HepG2 (cell line): ENCODE measurements around the gene ZFP1. TPM values are rescaled to one million over a fixed set of nuclear protein-coding genes. Genes with fewer than 3 reads are reported as not detected.

Experiments
- ATF4 ChIP-seq, 2 experiments: fragments of 450-650 bp in 1 of 2; sonication (generic) in 1 of 2; formaldehyde crosslinking; IDR thresholded peaks; 2 replicates each; pipeline versions ENCODE4 v1.5.0 to v1.8.0; 2020 to 2022; ENCODE audit warnings: mild to moderate bottlenecking in 1 of 2, missing genetic modification reagents in 1 of 2
- MBD4 ChIP-seq: IDR thresholded peaks from 2 replicates; pipeline ENCODE4 v1.6.1; 2012; ENCODE audit warnings: low read length, inconsistent platforms, borderline replicate concordance
- NBN ChIP-seq: fragments of 450-650 bp; conservative IDR thresholded peaks from 2 replicates; pipeline ENCODE4 v1.6.1; 2017
- PAWR ChIP-seq: sonication (generic); formaldehyde crosslinking; IDR thresholded peaks from 2 replicates; pipeline ENCODE4 v1.4.0; 2020; ENCODE audit warnings: missing genetic modification reagents, mild to moderate bottlenecking, borderline replicate concordance
- PRDM4 ChIP-seq: sonication (generic); formaldehyde crosslinking; IDR thresholded peaks from 2 replicates; pipeline ENCODE4 v1.9.0; 2021; ENCODE audit warnings: missing genetic modification reagents, borderline replicate concordance
- RFXAP ChIP-seq: sonication (generic); formaldehyde crosslinking; IDR thresholded peaks from 2 replicates; pipeline ENCODE4 v1.4.0; 2020; ENCODE audit warnings: missing genetic modification reagents, borderline replicate concordance
- SALL2 ChIP-seq: sonication (generic); formaldehyde crosslinking; IDR thresholded peaks from 2 replicates; pipeline ENCODE4 v1.8.1; 2023; ENCODE audit warnings: mild to moderate bottlenecking, missing genetic modification reagents, inconsistent platforms
- SP1 ChIP-seq, 2 experiments: fragments of 450-650 bp in 1 of 2; sonication (generic) in 1 of 2; formaldehyde crosslinking in 1 of 2; IDR thresholded peaks; 2 replicates each; pipeline versions ENCODE4 v1.4.0 to v1.6.1; 2016 to 2020; ENCODE audit warnings: missing genetic modification reagents in 1 of 2
- TBX3 ChIP-seq: fragments of 450-650 bp; IDR thresholded peaks from 2 replicates; pipeline ENCODE4 v1.6.1; 2017; ENCODE audit warnings: antibody characterized with exemption, mild to moderate bottlenecking, inconsistent platforms, borderline replicate concordance
- YEATS4 ChIP-seq: sonication (generic); formaldehyde crosslinking; IDR thresholded peaks from 2 replicates; pipeline ENCODE4 v1.4.0; 2020; ENCODE audit warnings: missing genetic modification reagents, borderline replicate concordance
- ZNF124 ChIP-seq: sonication (generic); formaldehyde crosslinking; IDR thresholded peaks from 2 replicates; pipeline ENCODE4 v1.4.0; 2020; ENCODE audit warnings: missing genetic modification reagents
- ZNF234 ChIP-seq: sonication (generic); formaldehyde crosslinking; conservative IDR thresholded peaks from 2 replicates; pipeline ENCODE4 v1.5.1; 2020; ENCODE audit warnings: mild to moderate bottlenecking, missing genetic modification reagents
- ZNF263 ChIP-seq: sonication (generic); formaldehyde crosslinking; IDR thresholded peaks from 2 replicates; pipeline ENCODE4 v1.4.0; 2020; ENCODE audit warnings: missing genetic modification reagents
- ZNF44 ChIP-seq: sonication (generic); formaldehyde crosslinking; IDR thresholded peaks from 2 replicates; pipeline ENCODE4 v1.5.1; 2020; ENCODE audit warnings: mild to moderate bottlenecking, missing genetic modification reagents
- ZNF512B ChIP-seq: sonication (generic); formaldehyde crosslinking; IDR thresholded peaks from 2 replicates; pipeline ENCODE4 v1.5.1; 2020; ENCODE audit warnings: missing genetic modification reagents, mild to moderate bottlenecking, borderline replicate concordance
- ZNF547 ChIP-seq: sonication (generic); formaldehyde crosslinking; IDR thresholded peaks from 2 replicates; pipeline ENCODE4 v1.5.1; 2020; ENCODE audit warnings: mild to moderate bottlenecking, missing genetic modification reagents
- ZNF629 ChIP-seq: sonication (generic); formaldehyde crosslinking; conservative IDR thresholded peaks from 2 replicates; pipeline ENCODE4 v1.5.0; 2020; ENCODE audit warnings: missing genetic modification reagents
- ZNF687 ChIP-seq: sonication (generic); formaldehyde crosslinking; IDR thresholded peaks from 2 replicates; pipeline ENCODE4 v1.5.1; 2020; ENCODE audit warnings: mild to moderate bottlenecking, missing genetic modification reagents, moderate library complexity
- polyA plus RNA-seq, 8 experiments: library from polyadenylated mRNA; depleted of rRNA in 3 of 8; stranded (reverse) in 7 of 8; unstranded in 1 of 8; fragments of >200 nt; fragmentation: Illumina TruSeq in 4 of 8; extraction: Trizol in 4 of 8; gene quantifications; 2 replicates each; pipeline versions ENCODE4 v1.2.1 to v1.2.3, GENCODE V29; 2011 to 2016; ENCODE audit warnings: low read depth in 4 of 8, missing spikeins in 1 of 8, mixed read lengths in 1 of 8; ENCODE audit not compliant: insufficient read depth in 1 of 8
- total RNA-seq, 5 experiments: library from RNA; depleted of rRNA; stranded (reverse); fragments of >200 nt; fragmentation: Illumina TruSeq; extraction: Trizol; gene quantifications; 2 replicates each; pipeline ENCODE4 v1.2.3, GENCODE V29; 2016; ENCODE audit warnings: low read depth in 1 of 5

ZFP1 gene
- total and polyA plus RNA-seq, 2 of the 13 experiments (the other 11 are each of a cell fraction or from before 2014, with no cell fraction given), result 8.3 to 14.0 TPM

- TF ChIP-seq TBX3, result peak; percentile 54; the same call in 1 of the 2 replicates
- TF ChIP-seq SALL2 (CRISPR knock-in tag), result peak; percentile 47
- peak; percentile 92 for TF ChIP-seq ZNF629
- TF ChIP-seq PRDM4 (CRISPR knock-in tag), result no peak
- no peak for TF ChIP-seq PAWR (CRISPR knock-in tag)
- peak; percentile 77; the same call in 1 of the 2 replicates for TF ChIP-seq RFXAP
- TF ChIP-seq ZNF547 (CRISPR knock-in tag), result peak; percentile 65; the same call in 1 of the 2 replicates
- no peak; the same call in 1 of the 2 replicates for TF ChIP-seq YEATS4 (CRISPR knock-in tag)
- TF ChIP-seq ZNF124, result peak; percentile 69
- no peak for TF ChIP-seq MBD4
- TF ChIP-seq ZNF44 (CRISPR knock-in tag), result no peak; the same call in 1 of the 2 replicates
- no peak for TF ChIP-seq ZNF512B (CRISPR knock-in tag)
- TF ChIP-seq SP1 (IDR thresholded peaks at IDR 0.05), result no peak
- TF ChIP-seq SP1 (CRISPR knock-in tag; IDR thresholded peaks at IDR 0.05), result peak; percentile 68
- TF ChIP-seq ZNF234, result no peak
- TF ChIP-seq ZNF687 (CRISPR knock-in tag), result peak; percentile 93
- TF ChIP-seq ATF4 (CRISPR knock-in tag; IDR thresholded peaks at IDR 0.05), result no peak
- TF ChIP-seq NBN, result no peak
- TF ChIP-seq ZNF263 (CRISPR knock-in tag), result peak; percentile 59; the same call in 1 of the 2 replicates
These were observed 32.0 kb upstream of the ZFP1 start, which contains the start of gene LDHD (continued) for GRCh38 chr16:75116081-75116910.
